ENCODE results near the gene GRP. TPM values are rescaled to one million over a fixed set of nuclear protein-coding genes. Genes with fewer than 3 reads are reported as not detected.
A peak's percentile ranks its signal among the peaks of the same experiment; 100 is the strongest.

GRP gene
- polyA plus RNA-seq, 3 donors: not detected

- peak overlapping the region in 1 of 7 donors; percentile 53 for H3K27ac Mint-ChIP-seq
- H3K4me2 ChIP-seq (replicated peaks; ENCODE audit: extremely low read depth, low read length, poor library complexity, severe bottlenecking): peak overlapping the region; percentile 70
- peak in 1 of 3 donors; percentile 14 for DNase-seq
- H3K9me3 ChIP-seq (replicated peaks in 1 of 2; ENCODE audit: control insufficient read depth in 1 of 2, insufficient read depth in 1 of 2, low read length in 2 of 2): peaks cover 0 to 40% of the 10 kb centered on the region in 2 donors
- no peak overlapping the region for H3K27ac ChIP-seq (ENCODE audit: low read depth in 1 of 2, low read length in 2 of 2)
- peaks cover 8% of the 10 kb centered on the region in 2 donors for H3K36me3 Mint-ChIP-seq
- peaks cover 2 to 34% (median 20%) of the 10 kb centered on the region in 7 donors for H3K9me3 Mint-ChIP-seq
- H3K79me2 ChIP-seq (ENCODE audit: insufficient read depth, low read length): no peaks in the 10 kb centered on the region
- H3K36me3 ChIP-seq (replicated peaks in 1 of 2; ENCODE audit: control insufficient read depth in 1 of 2, insufficient read depth in 2 of 2, low read length in 2 of 2): no peaks in the 10 kb centered on the region
- TF ChIP-seq CTCF (IDR thresholded peaks at IDR 0.05): no peak
- no peak overlapping the region for H3K9ac ChIP-seq (ENCODE audit: insufficient read depth, low read length, poor library complexity, severe bottlenecking)
- no peaks in the 10 kb centered on the region for H4K20me1 ChIP-seq (ENCODE audit: insufficient read depth, low read length)
- H3K27me3 ChIP-seq (ENCODE audit: control insufficient read depth in 2 of 2, insufficient read depth in 2 of 2, low read length in 2 of 2): peaks cover 88 to 97% of the 10 kb centered on the region in 2 donors
- peak overlapping the region in 1 of 3 experiments; percentile 64 for H3K4me3 ChIP-seq (replicated peaks in 1 of 3; ENCODE audit: low read depth in 2 of 3, low read length in 3 of 3)
- intact Hi-C loops (cut with micrococcal nuclease): no loop called here
- H3K27me3 Mint-ChIP-seq (ENCODE audit: low read depth in 3 of 3): peaks cover 85 to 94% (median 92%) of the 10 kb centered on the region in 3 donors
- H3K4me1 ChIP-seq (ENCODE audit: control insufficient read depth in 1 of 2, insufficient read depth in 2 of 2, low read length in 2 of 2): peaks cover 0 to 19% of the 10 kb centered on the region in 2 donors
- peak overlapping the region; percentile 50 for H2AFZ ChIP-seq (ENCODE audit: insufficient read depth, low read depth, low read length, poor library complexity, severe bottlenecking)
- peak overlapping the region in 1 of 2 donors; percentile 84 for H3K4me3 Mint-ChIP-seq
- H3K4me1 Mint-ChIP-seq: peaks cover 26% of the 10 kb centered on the region
- WGBS (ENCODE audit: insufficient coverage): 3% methylated on average over 52 of the region's 52 CpGs
Measured at GRCh38 chr18:59272221-59272888, 52.4 kb downstream of the GRP start.

DNA sequence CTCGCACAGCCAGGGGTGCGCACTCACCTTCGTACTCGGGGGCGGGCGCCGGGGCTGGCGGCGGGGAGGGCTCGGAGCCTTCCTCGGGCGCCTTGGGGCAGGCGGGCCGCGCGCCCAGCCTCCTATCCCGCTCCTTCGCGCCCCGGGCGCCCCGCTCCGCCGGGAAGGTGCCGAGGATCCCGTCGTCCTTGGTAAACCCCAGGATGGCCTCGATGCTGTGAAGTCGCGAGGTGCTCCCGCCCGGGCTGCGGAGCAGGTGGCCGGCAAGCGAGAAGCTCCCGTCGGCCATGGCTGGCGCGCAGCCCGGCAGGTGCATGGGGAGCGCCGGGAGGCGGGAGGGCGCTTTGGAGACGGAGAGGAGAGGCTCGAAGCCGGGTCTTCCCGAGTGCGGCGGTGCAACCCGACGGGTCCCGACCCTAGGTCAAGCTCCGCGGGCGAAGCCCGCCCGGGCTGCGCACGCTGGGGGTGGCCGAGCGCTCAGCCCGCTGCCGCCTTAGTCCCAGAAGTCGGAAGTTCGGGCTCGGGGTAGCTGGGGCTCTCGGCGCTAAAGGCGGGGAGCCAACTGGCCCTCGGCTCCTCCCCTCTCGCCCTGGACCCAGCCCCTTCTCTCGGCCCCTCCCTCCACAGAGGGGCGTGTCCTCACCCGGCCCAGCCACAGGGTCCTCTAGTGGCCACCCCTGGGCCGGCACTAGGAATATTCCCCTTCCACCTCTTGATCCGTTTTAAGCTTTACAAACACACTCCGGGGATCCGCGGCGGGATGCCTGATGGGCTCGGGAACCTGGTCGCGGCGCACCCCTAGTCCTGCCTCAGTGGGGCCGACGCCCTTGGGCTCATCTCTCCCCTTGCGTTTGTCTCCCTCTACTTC is 53.2 kb downstream of the GRP start, which contains the start of gene RAX:
Gene RAX, minus strand, starts transcription at position 564 of the 868 bp plus-strand sequence. Its CDS starts 248 bp downstream, at position 316.
- no peak for DNase-seq
- no peak within 1 kb of the TSS for H3K27ac Mint-ChIP-seq
- Histone ChIP-seq H3K4me2 (replicated peaks; ENCODE audit: extremely low read depth, low read length, poor library complexity, severe bottlenecking) (peak within 1 kb of the TSS; percentile 70), H3K4me1 (ENCODE audit: control insufficient read depth in 1 of 2, insufficient read depth in 2 of 2, low read length in 2 of 2) (peaks cover 0 to 19% of the 10 kb centered on the region in 2 donors), H3K27ac (ENCODE audit: low read depth in 1 of 2, low read length in 2 of 2) (no peak within 1 kb of the TSS), H3K9ac (ENCODE audit: insufficient read depth, low read length, poor library complexity, severe bottlenecking) (no peak within 1 kb of the TSS), H3K79me2 (ENCODE audit: insufficient read depth, low read length) (no peaks in the 10 kb centered on the region), H2AFZ (ENCODE audit: insufficient read depth, low read depth, low read length, poor library complexity, severe bottlenecking) (peak within 1 kb of the TSS; percentile 50), H3K4me3 (replicated peaks in 1 of 3; ENCODE audit: low read depth in 2 of 3, low read length in 3 of 3) (peak within 1 kb of the TSS in 1 of 3 experiments; percentile 64), H3K9me3 (replicated peaks in 1 of 2; ENCODE audit: control insufficient read depth in 1 of 2, insufficient read depth in 1 of 2, low read length in 2 of 2) (peaks cover 0 to 33% of the 10 kb centered on the region in 2 donors), H3K27me3 (ENCODE audit: control insufficient read depth in 2 of 2, insufficient read depth in 2 of 2, low read length in 2 of 2) (peaks cover 85 to 97% of the 10 kb centered on the region in 2 donors), H4K20me1 (ENCODE audit: insufficient read depth, low read length) (no peaks in the 10 kb centered on the region), H3K36me3 (replicated peaks in 1 of 2; ENCODE audit: control insufficient read depth in 1 of 2, insufficient read depth in 2 of 2, low read length in 2 of 2) (no peaks in the 10 kb centered on the region)
- intact Hi-C loops (cut with micrococcal nuclease): no loop called here
- WGBS (ENCODE audit: insufficient coverage): 4% methylated on average over 87 of the region's 88 CpGs
- peaks cover 79 to 92% (median 90%) of the 10 kb centered on the region in 3 donors for H3K27me3 Mint-ChIP-seq (ENCODE audit: low read depth in 3 of 3)
- peaks cover 2 to 26% (median 16%) of the 10 kb centered on the region in 7 donors for H3K9me3 Mint-ChIP-seq
- no peak for TF ChIP-seq CTCF (IDR thresholded peaks at IDR 0.05)
- H3K4me3 Mint-ChIP-seq: peak within 1 kb of the TSS in 1 of 2 donors; percentile 84
- peaks cover 8% of the 10 kb centered on the region in 2 donors for H3K36me3 Mint-ChIP-seq
- H3K4me1 Mint-ChIP-seq: peaks cover 22% of the 10 kb centered on the region

Data from CD14-positive monocyte (primary cell).